Measurements from ENCODE around the gene FAM9A.
"Not testable (repeated sequence)": the region's sequence is repeated elsewhere in the genome, so short reads cannot be mapped to it uniquely, and the experiment has no call there.

The FAM9A gene

DNA sequence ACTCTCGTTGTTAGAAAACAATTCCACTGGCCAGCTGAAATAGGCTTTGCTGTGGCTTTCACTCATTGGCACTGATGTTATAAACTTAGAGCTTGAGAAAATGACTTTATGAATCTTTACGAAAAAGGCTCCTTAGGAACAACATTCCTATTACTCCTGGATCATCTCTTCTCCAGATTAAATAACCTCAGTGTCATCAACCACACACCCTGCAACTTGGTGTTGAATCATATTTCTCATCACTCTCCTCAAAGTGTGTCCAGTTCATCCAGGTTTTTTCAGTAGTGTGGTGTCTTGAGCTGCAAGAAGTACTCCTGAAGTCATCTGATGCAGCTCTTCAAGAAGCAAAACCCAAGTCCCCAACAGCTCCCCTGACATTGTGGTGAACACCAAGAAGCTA lies 41.2 kb downstream of the FAM9A start:
- no peak for TF ChIP-seq EZH2phosphoT487 (IDR thresholded peaks at IDR 0.05; ENCODE audit: low read depth)
- TF ChIP-seq, protein P1, sequence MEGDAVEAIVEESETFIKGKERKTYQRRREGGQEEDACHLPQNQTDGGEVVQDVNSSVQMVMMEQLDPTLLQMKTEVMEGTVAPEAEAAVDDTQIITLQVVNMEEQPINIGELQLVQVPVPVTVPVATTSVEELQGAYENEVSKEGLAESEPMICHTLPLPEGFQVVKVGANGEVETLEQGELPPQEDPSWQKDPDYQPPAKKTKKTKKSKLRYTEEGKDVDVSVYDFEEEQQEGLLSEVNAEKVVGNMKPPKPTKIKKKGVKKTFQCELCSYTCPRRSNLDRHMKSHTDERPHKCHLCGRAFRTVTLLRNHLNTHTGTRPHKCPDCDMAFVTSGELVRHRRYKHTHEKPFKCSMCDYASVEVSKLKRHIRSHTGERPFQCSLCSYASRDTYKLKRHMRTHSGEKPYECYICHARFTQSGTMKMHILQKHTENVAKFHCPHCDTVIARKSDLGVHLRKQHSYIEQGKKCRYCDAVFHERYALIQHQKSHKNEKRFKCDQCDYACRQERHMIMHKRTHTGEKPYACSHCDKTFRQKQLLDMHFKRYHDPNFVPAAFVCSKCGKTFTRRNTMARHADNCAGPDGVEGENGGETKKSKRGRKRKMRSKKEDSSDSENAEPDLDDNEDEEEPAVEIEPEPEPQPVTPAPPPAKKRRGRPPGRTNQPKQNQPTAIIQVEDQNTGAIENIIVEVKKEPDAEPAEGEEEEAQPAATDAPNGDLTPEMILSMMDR (IDR thresholded peaks at IDR 0.05; ENCODE audit: low read depth, low read length) = no peak
- Histone ChIP-seq H3K36me3 (replicated peaks; ENCODE audit: low read depth, low read length) (no peaks in the 10 kb centered on the region), H3K9me3 (ENCODE audit: insufficient read depth, low read length) (no peaks in the 10 kb centered on the region), H3K4me3 (ENCODE audit: low read length) (no peak overlapping the region), H3K9ac (ENCODE audit: low read length) (no peak overlapping the region), H4K20me1 (ENCODE audit: insufficient read depth, low read length) (no peaks in the 10 kb centered on the region), H3K4me2 (ENCODE audit: low read length) (no peak overlapping the region), H3K27ac (ENCODE audit: low read length) (no peak overlapping the region), H3K79me2 (ENCODE audit: low read length) (no peaks in the 10 kb centered on the region), H3K4me1 (ENCODE audit: low read length) (no peaks in the 10 kb centered on the region), H3K27me3 (ENCODE audit: low read depth, low read length) (no peaks in the 10 kb centered on the region), H2AFZ (ENCODE audit: low read depth, low read length) (no peak overlapping the region)

DNA sequence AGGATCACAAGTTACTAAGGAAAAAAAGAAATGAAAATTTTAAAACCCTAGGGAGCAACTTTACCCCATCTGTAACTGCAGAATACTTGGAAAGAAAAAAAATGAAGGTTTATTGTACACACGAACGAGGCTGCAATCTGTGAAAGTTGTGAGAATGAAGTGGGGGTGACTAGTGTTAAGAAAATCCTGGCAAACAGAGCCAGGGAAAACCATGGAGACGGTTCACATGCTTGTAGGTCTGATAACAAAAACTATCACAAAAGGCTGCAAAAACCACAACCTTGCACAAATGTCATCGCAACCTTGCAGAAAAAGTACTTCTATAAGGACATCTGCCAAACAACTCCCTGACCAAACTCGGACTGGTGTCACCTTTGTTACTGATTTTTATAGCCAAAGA lies 42.5 kb downstream of the FAM9A start:
- not testable (repeated sequence) for H3K9me3 ChIP-seq (ENCODE audit: insufficient read depth, low read length); H4K20me1 ChIP-seq (ENCODE audit: insufficient read depth, low read length); H3K9ac ChIP-seq (ENCODE audit: low read length); H3K27me3 ChIP-seq (ENCODE audit: low read depth, low read length); H3K4me3 ChIP-seq (ENCODE audit: low read length); H3K4me1 ChIP-seq (ENCODE audit: low read length); H3K27ac ChIP-seq (ENCODE audit: low read length); H3K79me2 ChIP-seq (ENCODE audit: low read length); H3K4me2 ChIP-seq (ENCODE audit: low read length); H3K36me3 ChIP-seq (replicated peaks; ENCODE audit: low read depth, low read length); H2AFZ ChIP-seq (ENCODE audit: low read depth, low read length)

DNA sequence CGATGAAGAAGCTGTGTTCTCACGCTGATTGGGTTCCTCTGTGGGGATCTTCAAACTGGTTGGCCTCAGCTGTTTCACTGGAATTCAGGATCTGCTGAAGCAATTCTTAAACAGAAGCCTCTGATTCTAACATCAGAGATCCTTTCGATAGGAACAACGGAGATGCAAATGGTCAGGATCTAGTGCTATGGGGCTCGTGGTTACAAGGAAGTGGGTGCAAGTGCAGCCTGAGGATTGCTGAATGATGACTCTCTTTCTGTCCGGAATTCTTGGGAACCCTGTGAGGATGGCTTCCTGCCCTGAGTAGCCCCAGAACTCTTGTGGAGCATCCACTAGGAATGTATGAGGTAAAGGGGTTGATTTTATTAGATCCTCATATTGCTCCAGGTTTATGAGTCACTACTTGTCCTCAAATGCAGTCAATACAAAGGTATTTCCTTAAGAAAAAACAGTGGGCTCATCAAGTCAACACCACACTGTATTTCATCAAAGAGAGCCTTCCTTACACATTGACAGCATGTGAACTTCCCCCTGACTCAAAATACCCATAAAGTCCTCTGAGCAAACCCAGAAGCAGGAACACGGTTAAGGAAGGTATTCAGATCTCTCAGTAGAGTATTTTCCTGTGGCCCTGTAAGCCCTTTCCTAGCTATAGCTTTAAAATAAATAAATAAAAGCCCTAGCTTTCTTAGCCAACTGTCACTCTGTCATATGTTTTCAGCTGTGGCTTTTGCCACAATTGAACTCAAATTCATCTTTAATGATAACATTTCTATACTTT lies 43.4 kb downstream of the FAM9A start:
- not testable (repeated sequence) for H3K27ac ChIP-seq (ENCODE audit: low read length); H3K27me3 ChIP-seq (ENCODE audit: low read depth, low read length); H3K9ac ChIP-seq (ENCODE audit: low read length)

GRCh38 chrX:8755813-8756212 lies 45.4 kb downstream of the FAM9A start:
- no peak overlapping the region for H3K9ac ChIP-seq (ENCODE audit: low read length)
- H3K27me3 ChIP-seq (ENCODE audit: low read depth, low read length) = no peaks in the 10 kb centered on the region
- TF ChIP-seq, protein P1 (IDR thresholded peaks at IDR 0.05; ENCODE audit: low read depth, low read length) = no peak
- no peak for TF ChIP-seq EZH2phosphoT487 (IDR thresholded peaks at IDR 0.05; ENCODE audit: low read depth)
- no peaks in the 10 kb centered on the region for H3K9me3 ChIP-seq (ENCODE audit: insufficient read depth, low read length)
- no peaks in the 10 kb centered on the region for H3K79me2 ChIP-seq (ENCODE audit: low read length)
- H3K36me3 ChIP-seq (replicated peaks; ENCODE audit: low read depth, low read length) = no peaks in the 10 kb centered on the region
- no peak overlapping the region for H3K4me3 ChIP-seq (ENCODE audit: low read length)
- no peak overlapping the region for H2AFZ ChIP-seq (ENCODE audit: low read depth, low read length)
- H3K27ac ChIP-seq (ENCODE audit: low read length) = no peak overlapping the region
- H3K4me1 ChIP-seq (ENCODE audit: low read length) = no peaks in the 10 kb centered on the region
- H4K20me1 ChIP-seq (ENCODE audit: insufficient read depth, low read length) = no peaks in the 10 kb centered on the region
- no peak overlapping the region for H3K4me2 ChIP-seq (ENCODE audit: low read length)

More for the DNA sequence above, 43.4 kb downstream of the FAM9A start:
- H3K36me3 ChIP-seq (replicated peaks; ENCODE audit: low read depth, low read length); H4K20me1 ChIP-seq (ENCODE audit: insufficient read depth, low read length); H3K79me2 ChIP-seq (ENCODE audit: low read length); H3K4me3 ChIP-seq (ENCODE audit: low read length); H3K9me3 ChIP-seq (ENCODE audit: insufficient read depth, low read length); H3K4me1 ChIP-seq (ENCODE audit: low read length); H3K4me2 ChIP-seq (ENCODE audit: low read length); H2AFZ ChIP-seq (ENCODE audit: low read depth, low read length): not testable (repeated sequence)

DNA sequence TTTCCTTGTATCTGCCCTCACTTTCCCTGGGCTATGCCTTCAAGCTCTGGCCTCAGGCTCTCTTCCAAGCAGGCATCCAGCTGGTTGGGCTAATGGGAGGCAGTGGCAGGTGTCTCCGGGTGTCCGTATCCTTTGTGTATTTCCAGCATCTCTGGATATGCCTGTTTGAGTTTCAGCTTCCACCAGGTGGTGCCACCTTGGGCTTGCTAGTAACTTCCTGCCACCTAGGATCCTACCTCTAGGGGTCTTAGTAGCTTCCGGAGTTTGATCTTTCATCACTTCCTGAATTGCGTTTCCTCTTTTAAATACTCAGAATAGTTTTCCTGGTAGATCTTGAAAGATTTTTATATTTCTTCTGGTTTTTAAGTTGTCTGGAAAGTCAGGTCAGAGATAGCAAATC lies 46.1 kb downstream of the FAM9A start:
- no peak overlapping the region for H3K27ac ChIP-seq (ENCODE audit: low read length)
- no peak overlapping the region for H2AFZ ChIP-seq (ENCODE audit: low read depth, low read length)
- H4K20me1 ChIP-seq (ENCODE audit: insufficient read depth, low read length) = no peaks in the 10 kb centered on the region
- no peaks in the 10 kb centered on the region for H3K79me2 ChIP-seq (ENCODE audit: low read length)
- H3K4me1 ChIP-seq (ENCODE audit: low read length) = no peaks in the 10 kb centered on the region
- H3K9ac ChIP-seq (ENCODE audit: low read length) = no peak overlapping the region
- H3K36me3 ChIP-seq (replicated peaks; ENCODE audit: low read depth, low read length) = no peaks in the 10 kb centered on the region
- no peaks in the 10 kb centered on the region for H3K9me3 ChIP-seq (ENCODE audit: insufficient read depth, low read length)
- H3K27me3 ChIP-seq (ENCODE audit: low read depth, low read length) = no peaks in the 10 kb centered on the region
- no peak for TF ChIP-seq EZH2phosphoT487 (IDR thresholded peaks at IDR 0.05; ENCODE audit: low read depth)
- TF ChIP-seq, protein P1 (IDR thresholded peaks at IDR 0.05; ENCODE audit: low read depth, low read length) = peak; percentile 16; the same call in 1 of the 2 replicates
- no peak overlapping the region for H3K4me2 ChIP-seq (ENCODE audit: low read length)
- no peak overlapping the region for H3K4me3 ChIP-seq (ENCODE audit: low read length)

Measured in OCI-LY3 (cell line).